GM18868 (cell line): ENCODE results near the gene KIRREL3.

Experiments used
- ATAC-seq: cut with Tn5 transposase; IDR thresholded peaks from one replicate; pipeline ENCODE4 v1.9.1; 2021; ENCODE audit warnings: mild to moderate bottlenecking, moderate library complexity; ENCODE audit not compliant: unreplicated experiment

Gene KIRREL3

DNA sequence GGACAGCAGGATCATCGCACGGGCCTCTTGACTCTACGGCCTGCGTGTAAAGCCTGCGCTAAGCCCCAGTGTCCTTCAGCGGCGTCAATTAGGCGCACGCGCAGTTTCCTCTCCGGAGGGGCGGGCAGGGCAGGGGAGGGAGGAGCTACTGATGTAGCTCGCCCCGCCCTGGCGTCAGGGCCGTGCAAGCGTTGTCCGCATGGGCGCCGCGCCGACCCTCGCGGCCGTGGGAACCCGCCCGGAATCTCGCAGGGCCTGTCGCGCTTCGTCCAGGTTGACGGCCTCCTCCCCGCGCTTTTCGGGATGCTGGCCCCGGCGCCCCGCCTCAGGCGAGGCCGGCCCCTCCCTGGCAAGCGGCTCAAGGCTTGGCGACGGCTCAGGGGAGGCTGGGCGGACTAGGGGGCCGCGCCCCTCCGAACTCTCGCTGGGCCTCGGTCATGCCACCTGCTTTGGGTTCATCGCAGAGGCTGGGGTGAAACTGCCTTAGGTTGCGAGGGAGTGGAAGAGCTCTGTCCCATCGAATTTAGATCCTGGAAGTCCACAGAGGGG, 584.0 kb downstream of the KIRREL3 start:
- peak; percentile 46 for ATAC-seq

DNA sequence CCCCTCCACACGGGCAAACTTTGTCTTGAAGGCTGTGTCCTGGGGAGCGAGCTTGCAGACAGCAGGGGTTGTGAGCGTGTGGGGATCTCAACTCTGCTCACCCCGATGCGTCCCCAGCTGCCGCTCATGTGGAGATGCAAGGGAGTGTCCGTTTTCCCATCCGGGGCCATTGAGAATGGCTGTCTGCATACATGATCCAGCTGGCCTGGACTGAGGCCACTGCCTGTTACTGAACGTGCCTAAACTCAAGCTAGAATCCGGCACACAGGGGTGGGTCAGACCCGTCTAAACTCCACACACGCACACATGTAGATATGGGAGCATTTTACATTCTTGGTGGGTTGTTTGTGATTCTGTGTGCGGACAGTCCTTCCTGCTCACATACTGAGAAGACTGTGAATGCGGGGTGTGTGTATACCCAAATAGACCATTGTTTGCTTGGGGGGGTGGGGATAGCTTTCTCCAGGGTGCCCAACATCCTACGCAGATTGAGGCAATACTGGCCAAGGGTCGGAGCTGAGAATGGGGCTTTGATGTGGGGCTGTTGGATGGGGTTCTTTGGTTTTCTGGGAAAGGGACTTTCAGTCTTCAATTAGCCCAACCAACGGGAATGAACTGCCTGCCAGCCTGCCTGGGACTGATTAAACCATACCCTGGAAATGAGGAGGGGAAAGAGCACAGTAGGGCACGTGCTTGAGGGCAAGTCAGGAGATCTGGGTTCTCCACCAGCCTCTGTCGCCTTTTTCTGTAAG, 584.7 kb downstream of the KIRREL3 start:
- ATAC-seq: no peak

DNA sequence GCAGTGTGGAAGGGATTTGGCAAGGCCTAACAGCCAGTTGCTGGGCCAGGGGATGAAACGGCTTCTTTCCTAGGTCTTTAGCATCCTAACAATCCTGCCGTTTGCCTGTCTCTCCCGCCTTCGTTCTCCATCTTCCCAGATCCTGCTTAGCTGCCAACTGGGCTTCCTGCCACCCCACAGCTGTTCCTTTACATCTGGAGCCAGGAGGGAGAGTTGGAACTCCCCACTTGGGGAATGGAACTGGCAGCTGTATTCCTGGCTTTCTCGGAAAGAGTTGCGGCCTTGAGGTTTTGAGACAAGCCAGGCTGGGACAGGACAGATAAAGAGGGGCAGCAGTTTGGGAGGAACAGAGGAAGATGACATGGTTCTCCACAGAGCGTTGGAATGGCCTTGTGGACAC, 585.4 kb downstream of the KIRREL3 start:
- no peak for ATAC-seq

DNA sequence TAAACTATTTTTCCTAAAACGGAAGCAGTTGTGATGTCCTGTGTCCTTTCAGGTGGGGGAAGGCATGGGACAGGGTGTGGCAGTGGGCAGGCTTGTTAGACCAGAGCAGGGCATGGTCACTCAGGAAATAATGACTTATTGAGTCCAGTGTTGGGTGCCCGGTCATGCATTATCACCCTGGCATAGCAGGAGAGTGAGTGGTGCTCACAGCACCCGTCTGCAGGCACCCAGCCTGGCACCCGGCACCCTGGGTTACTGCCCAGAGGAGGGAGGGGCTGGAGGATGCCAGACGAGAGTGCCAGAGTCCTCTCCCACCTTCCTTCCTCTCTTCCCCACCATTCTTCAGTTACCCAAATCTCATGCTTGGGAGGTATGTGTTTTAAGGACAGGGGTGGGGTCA, 586.0 kb downstream of the KIRREL3 start:
- no peak for ATAC-seq

DNA sequence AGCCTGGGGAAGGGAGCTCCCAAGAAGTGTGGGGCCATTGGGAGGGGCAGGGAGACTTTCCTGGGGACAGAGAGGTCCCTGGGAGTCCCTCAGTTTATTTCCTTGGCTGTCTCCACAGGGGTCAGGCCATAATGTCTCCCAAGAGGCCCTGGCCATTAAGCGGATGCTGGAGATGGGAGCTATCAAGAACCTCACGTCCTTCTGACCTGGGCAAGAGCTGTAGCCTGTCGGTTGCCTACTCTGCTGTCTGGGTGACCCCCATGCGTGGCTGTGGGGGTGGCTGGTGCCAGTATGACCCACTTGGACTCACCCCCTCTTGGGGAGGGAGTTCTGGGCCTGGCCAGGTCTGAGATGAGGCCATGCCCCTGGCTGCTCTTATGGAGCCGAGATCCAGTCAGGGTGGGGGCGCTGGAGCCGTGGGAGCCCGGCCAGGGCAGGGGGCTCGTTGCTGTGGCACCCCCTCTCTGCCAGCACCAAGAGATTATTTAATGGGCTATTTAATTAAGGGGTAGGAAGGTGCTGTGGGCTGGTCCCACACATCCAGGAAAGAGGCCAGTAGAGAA, 586.6 kb downstream of the KIRREL3 start:
- no peak for ATAC-seq

DNA sequence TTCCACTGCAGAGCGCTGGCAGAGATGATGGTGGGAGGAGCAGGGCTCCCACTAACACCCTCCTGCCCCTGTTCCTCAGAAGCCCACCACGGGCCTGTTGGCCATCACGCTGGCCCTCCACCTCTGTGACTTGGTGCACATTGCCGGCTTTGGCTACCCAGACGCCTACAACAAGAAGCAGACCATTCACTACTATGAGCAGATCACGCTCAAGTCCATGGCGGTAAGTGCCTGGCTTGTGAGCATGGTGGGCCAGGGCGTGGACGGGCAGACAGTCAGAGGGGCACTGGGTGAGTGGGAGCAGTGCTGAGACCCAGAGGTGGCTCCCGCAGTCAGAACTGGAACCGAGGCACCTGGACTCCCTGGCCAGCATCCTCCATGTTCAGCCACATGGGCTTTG, 587.1 kb downstream of the KIRREL3 start:
- no peak for ATAC-seq

DNA sequence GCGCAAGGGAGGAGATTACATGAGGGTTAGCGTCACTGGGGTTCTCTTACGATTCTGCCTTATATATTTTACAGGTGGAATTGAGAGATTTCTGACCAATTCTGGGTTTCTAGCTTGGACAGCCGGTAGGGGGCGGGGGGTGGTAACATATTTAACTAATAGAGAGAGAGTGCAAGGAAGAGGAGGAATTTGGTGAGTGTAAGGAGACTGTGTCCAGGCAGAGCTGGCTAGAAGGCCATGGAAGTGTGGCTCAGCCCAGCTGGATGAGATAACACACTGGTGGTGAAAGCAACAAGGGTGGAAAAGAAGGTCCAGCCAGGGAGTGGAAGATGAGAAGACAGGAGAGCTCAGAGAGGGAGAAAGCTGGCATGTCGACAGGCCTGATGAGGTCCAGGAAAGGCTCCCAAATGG, 588.6 kb downstream of the KIRREL3 start:
- ATAC-seq: no peak

DNA sequence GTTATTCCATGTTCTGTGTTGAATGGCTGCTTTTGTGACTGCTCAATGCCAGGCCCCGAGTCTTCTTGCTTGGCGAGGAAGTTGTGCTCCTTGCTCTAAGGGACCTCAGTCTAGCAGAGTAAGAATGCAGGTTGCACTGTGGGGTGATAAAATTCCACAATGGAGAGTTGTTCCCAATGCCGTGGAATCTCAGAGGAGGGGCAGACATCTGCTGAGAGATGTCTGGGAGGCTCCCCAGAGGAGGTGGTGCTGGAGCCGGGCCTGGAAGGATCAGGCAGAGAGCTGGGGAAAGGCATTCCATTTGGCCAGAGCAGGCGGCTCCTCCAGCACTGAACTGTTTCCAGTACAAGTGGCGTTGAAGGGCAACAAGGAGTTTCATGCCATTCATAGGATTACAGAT, 589.9 kb downstream of the KIRREL3 start:
- ATAC-seq: no peak

DNA sequence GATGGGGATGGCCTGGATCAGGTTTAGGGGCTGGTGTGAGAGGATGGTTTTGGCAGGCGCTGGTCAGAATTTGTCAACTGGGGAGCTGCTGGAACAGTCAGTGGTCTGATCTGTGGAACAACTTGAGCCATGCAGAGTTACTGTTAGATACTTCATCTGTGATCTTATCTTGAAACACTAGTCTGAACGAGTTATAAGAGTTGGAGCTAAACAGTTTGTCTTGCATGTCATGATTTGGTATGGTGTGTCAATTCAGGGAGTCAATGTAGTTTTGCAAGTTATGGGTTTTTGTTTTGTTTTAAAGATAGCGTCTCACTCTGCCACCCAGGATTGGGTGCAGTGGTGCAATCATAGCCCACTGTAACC, 591.0 kb downstream of the KIRREL3 start:
- no peak for ATAC-seq

DNA sequence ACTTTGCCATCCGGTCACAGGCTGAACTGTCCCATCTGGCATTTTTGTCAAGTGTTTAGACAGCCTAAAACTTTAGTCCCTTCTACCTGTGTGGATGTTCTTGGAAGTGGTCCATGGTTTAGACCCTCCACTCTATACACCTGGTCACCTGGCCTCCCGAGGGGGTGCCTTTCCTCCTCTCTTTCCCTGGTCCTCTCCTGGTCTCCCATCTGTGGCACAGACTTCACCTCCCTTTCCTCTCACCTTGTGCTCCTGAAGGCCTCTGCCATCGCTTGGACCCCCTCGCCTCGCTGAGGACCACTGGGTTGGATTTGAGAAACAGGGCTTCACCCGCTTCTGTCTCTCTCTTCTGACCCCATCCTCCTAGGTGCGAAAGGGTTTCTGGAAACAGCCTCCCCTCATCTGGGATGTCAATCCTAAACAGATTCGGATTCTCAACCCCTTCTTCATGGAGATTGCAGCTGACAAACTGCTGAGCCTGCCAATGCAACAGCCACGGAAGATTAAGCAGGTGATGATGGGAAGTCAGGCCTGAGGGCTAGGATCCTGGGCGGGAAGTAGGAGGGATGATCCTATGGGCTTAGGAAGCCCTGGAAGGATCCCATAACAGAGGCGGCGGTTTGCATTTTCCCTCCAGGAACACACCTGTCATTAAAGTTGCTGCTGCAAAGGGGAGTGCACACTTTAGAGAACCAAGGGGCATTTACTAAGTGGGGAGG, 591.5 kb downstream of the KIRREL3 start:
- no peak for ATAC-seq

DNA sequence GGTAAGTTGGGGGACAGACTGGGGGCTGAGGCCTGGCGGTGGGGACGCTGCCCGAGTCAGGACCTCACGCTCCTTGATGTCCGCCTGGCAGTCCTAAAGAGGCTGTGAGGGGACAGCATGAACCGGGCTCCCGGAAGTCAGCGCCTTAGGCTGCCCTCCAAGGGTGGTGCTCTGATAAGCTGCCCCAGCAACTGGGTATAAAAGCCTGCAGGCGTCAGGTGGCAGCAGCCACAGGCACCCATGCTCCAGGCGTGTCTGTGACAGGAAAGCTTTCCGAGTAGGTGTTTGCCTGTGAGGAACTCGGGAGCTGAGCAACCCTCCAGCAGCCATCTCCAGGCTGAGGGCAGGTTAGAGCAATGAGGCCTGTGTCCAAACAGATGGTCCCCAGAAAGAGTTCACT, 592.1 kb downstream of the KIRREL3 start:
- no peak for ATAC-seq

DNA sequence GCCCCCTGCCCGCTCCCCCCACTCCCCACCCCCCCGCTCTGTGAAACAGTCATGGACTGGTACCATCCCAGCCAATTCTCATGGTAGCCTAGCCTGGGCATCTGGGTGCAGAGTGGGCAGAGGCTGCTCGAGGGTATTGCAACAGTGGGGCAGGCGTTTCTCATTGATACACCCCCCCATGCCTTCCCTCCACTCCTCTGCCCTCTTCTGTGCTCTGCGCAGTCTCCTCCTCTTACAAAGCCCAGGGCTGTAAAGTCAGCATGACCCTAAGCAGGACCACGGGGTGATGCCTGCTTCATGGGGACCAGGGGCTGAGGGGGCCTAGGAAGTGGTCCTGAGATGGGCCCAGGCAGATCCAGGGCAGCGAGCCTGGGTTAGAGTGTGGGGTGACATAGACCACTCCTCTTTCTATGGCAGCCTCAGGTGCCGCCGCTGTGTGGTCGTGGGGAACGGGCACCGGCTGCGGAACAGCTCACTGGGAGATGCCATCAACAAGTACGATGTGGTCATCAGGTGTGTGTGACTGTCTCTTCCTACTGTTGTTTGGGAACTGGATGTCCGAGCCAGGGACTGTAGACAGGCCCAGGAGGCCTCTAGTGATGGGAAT, 592.8 kb downstream of the KIRREL3 start:
- no peak for ATAC-seq

DNA sequence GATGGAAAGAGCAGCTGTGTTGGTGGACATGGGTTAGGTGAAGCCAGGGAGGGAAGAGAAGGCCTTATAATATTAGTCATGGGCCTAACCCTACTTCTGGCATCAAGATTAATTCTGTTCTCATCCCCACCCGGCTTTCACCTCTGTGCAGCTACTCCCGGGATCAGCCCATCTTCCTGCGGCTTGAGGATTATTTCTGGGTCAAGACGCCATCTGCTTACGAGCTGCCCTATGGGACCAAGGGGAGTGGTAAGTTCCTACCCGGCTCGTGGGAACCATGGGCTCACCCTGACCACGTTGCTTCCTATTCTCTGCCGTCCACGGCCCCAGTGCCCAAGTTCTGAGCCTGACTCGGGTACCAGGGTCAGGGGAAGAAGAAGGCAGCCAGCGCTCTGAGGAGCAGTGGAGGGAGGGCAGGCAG, 593.5 kb downstream of the KIRREL3 start:
- ATAC-seq: no peak

DNA sequence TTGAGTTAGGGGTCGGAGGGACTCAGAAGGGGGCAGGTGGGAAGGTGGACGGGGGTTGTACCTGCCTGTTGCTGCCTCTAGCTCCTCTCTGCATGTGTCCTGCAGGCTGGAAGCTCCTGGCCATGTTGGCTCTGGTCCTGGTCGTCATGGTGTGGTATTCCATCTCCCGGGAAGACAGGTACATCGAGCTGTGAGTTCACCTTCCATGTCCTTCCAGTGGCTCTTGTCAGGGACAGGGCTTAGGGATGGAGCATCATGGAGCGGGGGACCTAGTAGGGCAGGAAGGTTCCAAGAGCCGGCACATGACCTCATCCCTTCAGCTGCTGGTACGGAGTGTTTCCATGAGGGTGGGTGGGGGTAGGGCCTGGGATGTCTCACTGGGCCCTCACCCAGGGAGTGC, 594.2 kb downstream of the KIRREL3 start:
- ATAC-seq: no peak

DNA sequence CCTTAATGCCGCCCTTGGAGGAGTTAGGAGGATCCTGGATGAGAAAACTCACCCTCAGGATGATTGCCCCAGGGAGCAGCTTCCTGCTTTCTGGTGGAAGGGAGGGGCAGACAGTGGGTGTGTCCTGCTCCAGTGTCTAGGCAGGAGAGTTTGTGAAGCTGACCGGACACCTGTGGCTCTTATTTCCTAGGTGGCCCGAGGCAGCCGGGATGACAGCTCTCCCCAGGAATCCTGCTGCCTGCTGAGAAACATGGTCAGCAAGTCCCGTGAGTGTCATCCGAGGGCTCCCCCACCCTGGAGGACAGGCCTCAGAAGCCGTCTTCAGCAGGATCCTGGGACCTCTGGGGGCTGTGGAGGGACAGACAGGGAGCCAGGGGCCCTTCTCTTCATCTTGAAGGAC, 594.7 kb downstream of the KIRREL3 start:
- no peak for ATAC-seq

DNA sequence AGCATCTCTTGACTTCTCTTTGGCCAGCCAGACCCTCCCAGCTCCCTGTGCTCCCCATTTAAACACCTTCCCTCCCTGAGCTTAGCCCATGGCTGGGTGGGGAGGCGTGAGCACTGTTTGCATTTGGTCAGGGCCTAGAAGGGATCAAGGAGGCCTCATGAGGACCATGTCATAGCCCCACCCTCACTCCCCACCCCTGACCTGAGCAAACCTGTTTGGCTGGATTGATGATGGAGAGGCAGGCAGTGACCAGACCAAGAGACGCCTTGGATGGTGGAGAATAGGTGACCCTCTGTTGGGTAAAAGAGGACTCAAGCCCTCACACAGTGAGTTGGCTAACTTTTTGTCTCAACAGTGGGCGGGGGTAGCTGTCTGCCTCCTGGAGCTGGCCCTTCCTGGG, 595.2 kb downstream of the KIRREL3 start:
- ATAC-seq: no peak

DNA sequence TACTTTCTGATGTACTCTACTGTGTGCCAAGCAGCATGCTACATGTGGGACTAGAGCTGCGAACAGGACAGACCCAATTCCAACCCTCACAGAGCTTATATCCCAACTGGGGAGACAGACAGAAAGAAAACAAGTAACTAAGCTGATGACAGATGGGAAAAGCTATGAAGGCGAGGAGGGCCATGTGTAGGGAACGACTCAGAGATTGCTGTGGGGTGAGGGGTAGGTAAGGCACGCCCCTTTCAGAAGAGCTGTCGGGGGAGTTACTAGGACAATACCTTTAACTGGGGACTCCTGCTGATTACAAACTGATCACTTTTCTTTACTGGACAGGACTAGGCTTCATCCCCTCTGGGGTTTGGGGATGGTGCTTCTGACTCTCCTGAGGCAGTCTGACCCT, 596.2 kb downstream of the KIRREL3 start:
- no peak for ATAC-seq

DNA sequence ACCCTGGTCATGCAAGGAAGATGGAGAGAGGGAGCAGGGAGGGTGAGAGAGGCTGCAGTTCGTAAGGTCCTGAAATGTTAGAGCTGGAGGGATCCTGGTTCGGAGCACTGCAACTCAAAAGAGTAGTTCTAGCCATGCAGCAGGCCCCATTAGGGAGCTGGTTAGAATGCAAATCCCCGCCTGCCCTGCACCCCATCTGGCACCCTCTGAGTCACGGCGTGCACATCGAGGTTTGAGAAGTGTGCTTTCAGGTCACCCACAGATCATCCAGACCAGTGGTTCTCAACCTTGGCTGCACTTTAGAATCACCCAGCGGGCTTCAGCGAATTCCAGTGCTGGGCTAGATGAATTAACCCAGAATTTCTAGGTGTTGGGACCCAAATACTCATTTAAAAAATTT, 596.9 kb downstream of the KIRREL3 start:
- ATAC-seq: no peak

DNA sequence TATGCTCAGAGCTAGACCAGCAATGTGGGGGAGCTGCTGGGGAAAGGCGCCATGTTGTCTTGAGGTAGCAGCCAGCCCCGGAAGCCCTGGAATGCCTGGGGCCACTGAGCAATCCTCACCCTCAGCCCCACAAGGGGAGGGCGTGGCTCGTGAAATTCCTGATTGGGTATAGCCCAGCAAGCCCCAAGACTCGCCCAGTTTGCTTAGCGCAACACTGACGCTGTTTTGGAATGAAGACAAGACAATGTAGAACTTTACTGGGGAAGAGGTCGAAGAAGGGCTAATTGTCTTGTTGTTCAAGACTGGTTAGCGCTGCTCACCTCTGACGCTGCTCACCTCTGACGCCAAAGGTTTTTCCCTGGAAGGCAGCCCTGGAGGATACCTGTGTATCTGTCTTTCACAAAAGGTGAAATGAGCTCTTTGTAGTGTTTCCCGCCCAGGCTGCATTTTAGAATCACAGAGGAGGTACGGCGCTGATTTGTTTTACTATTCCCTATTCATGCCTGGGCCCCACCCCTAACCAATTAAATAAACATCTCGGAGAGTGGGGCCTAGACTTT, 597.5 kb downstream of the KIRREL3 start:
- ATAC-seq: no peak

DNA sequence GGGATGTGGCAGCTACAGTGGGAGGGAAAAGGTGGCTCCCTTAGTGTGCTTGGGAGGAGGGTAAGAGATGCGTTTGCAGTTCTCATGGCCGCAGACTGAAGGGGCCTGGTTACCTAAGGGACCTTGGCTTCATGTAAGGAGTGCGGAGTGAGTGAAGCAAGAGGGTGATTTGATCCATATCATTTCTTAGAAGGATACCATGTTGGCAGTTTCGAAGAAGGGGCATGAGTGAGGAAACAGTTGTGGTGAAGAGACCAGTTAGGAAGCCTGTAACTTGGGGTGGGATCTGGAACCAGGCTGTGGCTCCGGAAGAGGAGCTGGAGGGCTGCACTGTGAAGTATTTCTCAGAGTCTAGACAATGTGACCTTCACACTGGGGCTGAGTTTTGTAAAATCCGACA, 600.1 kb downstream of the KIRREL3 start:
- ATAC-seq: no peak

DNA sequence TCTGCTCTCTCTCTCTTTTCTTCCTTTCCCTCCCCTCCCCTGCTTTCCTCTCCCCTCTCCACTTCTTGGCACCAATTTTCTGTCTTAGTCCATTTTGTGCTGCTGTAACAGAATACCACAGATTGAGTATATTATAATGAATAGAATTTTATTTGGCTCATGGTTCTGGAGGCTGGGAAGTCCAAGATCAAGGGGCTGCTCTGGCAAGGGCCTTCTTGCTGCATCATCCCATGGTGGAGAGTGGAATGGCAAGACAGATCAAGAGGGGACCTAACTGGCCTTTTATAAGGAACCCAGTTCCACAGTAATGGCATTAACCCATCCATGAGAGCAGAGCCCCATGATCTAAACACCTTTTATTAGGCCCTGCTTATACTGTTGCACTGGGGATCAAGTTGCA, 600.6 kb downstream of the KIRREL3 start:
- ATAC-seq: no peak
